HEK293 (cell line): Measurements from ENCODE around the gene SENP1.

ENCODE experiments used
- CTCF ChIA-PET: fragments of 350-600 bp; formaldehyde crosslinking; extraction: SDS; loops from one replicate; lab custom pipeline; 2021; ENCODE audit warnings: antibody characterized with exemption; lab: Yijun Ruan, JAX
- POLR2A ChIA-PET: fragments of 300-600 bp; formaldehyde crosslinking; extraction: SDS; loops from one replicate; lab custom pipeline; 2020; ENCODE audit warnings: antibody characterized with exemption, inconsistent platforms; lab: Yijun Ruan, JAX
- H3K27ac ChIP-seq: fragments of 200-500 bp; sonication (Bioruptor generic); 2 replicates; pipeline ENCODE4 v1.5.1; 2014; ENCODE audit warnings: low read depth, low read length, control low read depth, inconsistent platforms; ENCODE audit errors: extremely low read depth
- H3K36me3 ChIP-seq, 2 experiments: fragments of 200-500 bp in 1 of 2; sonication (Bioruptor generic) in 1 of 2; 1 replicate in 1 of 2; 2 replicates in 1 of 2; pipeline ENCODE4 v1.5.1; 2014 to 2017; ENCODE audit warnings: inconsistent platforms in 2 of 2, low read length in 2 of 2; ENCODE audit not compliant: control insufficient read depth in 2 of 2, insufficient read depth in 1 of 2
- H3K4me1 ChIP-seq: fragments of 200-500 bp; sonication (Bioruptor generic); 2 replicates; pipeline ENCODE4 v1.5.1; 2014; ENCODE audit warnings: mild to moderate bottlenecking, low read length, inconsistent platforms; ENCODE audit not compliant: control insufficient read depth, insufficient read depth
- H3K4me3 ChIP-seq: 2 replicates; pipeline ENCODE4 v1.5.1; 2011; ENCODE audit warnings: low read depth, mild to moderate bottlenecking, control low read depth, low read length, moderate library complexity
- H3K9me3 ChIP-seq: fragments of 200-500 bp; sonication (Bioruptor generic); 2 replicates; pipeline ENCODE4 v1.5.1; 2014; ENCODE audit warnings: low read depth, low read length, inconsistent platforms; ENCODE audit not compliant: control insufficient read depth, insufficient read depth
- EGR2 ChIP-seq: fragments of 450-650 bp; formaldehyde crosslinking; IDR thresholded peaks from 2 replicates; pipeline ENCODE4 v1.5.1; 2016; ENCODE audit warnings: low read depth, missing biosample characterization, missing genetic modification characterization
- KLF10 ChIP-seq: fragments of 450-650 bp; IDR thresholded peaks from 2 replicates; pipeline ENCODE4 v1.5.1; 2018; ENCODE audit warnings: missing biosample characterization, mild to moderate bottlenecking, missing genetic modification characterization
- KLF9 ChIP-seq: fragments of 450-650 bp; formaldehyde crosslinking; IDR thresholded peaks from 2 replicates; pipeline ENCODE4 v1.5.1; 2016; ENCODE audit warnings: missing biosample characterization, missing genetic modification characterization, low read depth
- MYNN ChIP-seq: fragments of 450-650 bp; formaldehyde crosslinking; IDR thresholded peaks from 2 replicates; pipeline ENCODE4 v1.5.1; 2016; ENCODE audit warnings: missing biosample characterization, missing genetic modification characterization, borderline replicate concordance
- OSR2 ChIP-seq: fragments of 450-650 bp; formaldehyde crosslinking; IDR thresholded peaks from 2 replicates; pipeline ENCODE4 v1.5.1; 2016; ENCODE audit warnings: missing biosample characterization, missing genetic modification characterization
- PRDM1 ChIP-seq: fragments of 450-650 bp; formaldehyde crosslinking; IDR thresholded peaks from 2 replicates; pipeline ENCODE4; 2016; ENCODE audit warnings: missing biosample characterization, missing genetic modification characterization
- SP2 ChIP-seq: fragments of 450-650 bp; formaldehyde crosslinking; IDR thresholded peaks from 2 replicates; pipeline ENCODE4 v1.5.1; 2016; ENCODE audit warnings: missing biosample characterization, missing genetic modification characterization
- YY1 ChIP-seq: fragments of 450-650 bp; formaldehyde crosslinking; IDR thresholded peaks from 2 replicates; pipeline ENCODE4 v1.5.1; 2018; ENCODE audit warnings: missing biosample characterization, missing genetic modification characterization
- ZBTB17 ChIP-seq: fragments of 450-650 bp; formaldehyde crosslinking; IDR thresholded peaks from 2 replicates; pipeline ENCODE4 v1.5.1; 2016; ENCODE audit warnings: missing biosample characterization, missing genetic modification characterization
- ZBTB7A ChIP-seq: fragments of 450-650 bp; formaldehyde crosslinking; IDR thresholded peaks from 2 replicates; pipeline ENCODE4 v1.5.1; 2016; ENCODE audit warnings: low read depth, missing biosample characterization, missing genetic modification characterization
- ZFP41 ChIP-seq: fragments of 450-650 bp; formaldehyde crosslinking; IDR thresholded peaks from 2 replicates; pipeline ENCODE4 v1.5.1; 2016; ENCODE audit warnings: missing biosample characterization, missing genetic modification characterization, borderline replicate concordance
- ZNF121 ChIP-seq: fragments of 450-650 bp; formaldehyde crosslinking; IDR thresholded peaks from 2 replicates; pipeline ENCODE4 v1.5.1; 2016; ENCODE audit warnings: missing biosample characterization, missing genetic modification characterization
- ZNF19 ChIP-seq: fragments of 450-650 bp; formaldehyde crosslinking; IDR thresholded peaks from 2 replicates; pipeline ENCODE4; 2016; ENCODE audit warnings: missing biosample characterization, missing genetic modification characterization, low read depth
- ZNF2 ChIP-seq: fragments of 450-650 bp; formaldehyde crosslinking; IDR thresholded peaks from 2 replicates; pipeline ENCODE4 v1.5.1; 2016; ENCODE audit warnings: missing biosample characterization, missing genetic modification characterization
- ZNF292 ChIP-seq: fragments of 450-650 bp; formaldehyde crosslinking; IDR thresholded peaks from 2 replicates; pipeline ENCODE4 v1.5.1; 2016; ENCODE audit warnings: low read depth, missing biosample characterization, missing genetic modification characterization, borderline replicate concordance
- ZNF302 ChIP-seq: fragments of 450-650 bp; formaldehyde crosslinking; IDR thresholded peaks from 2 replicates; pipeline ENCODE4 v1.5.1; 2016; ENCODE audit warnings: missing biosample characterization, missing genetic modification characterization, low read depth
- ZNF335 ChIP-seq: fragments of 450-650 bp; formaldehyde crosslinking; conservative IDR thresholded peaks from 2 replicates; pipeline ENCODE4 v1.5.1; 2016; ENCODE audit warnings: missing biosample characterization, missing genetic modification characterization
- ZNF341 ChIP-seq: fragments of 450-650 bp; formaldehyde crosslinking; IDR thresholded peaks from 2 replicates; pipeline ENCODE4; 2016; ENCODE audit warnings: low read depth, missing biosample characterization, missing genetic modification characterization
- ZNF391 ChIP-seq: fragments of 450-650 bp; formaldehyde crosslinking; IDR thresholded peaks from 2 replicates; pipeline ENCODE4 v1.5.1; 2016; ENCODE audit warnings: low read depth, missing biosample characterization, missing genetic modification characterization, borderline replicate concordance
- ZNF521 ChIP-seq: fragments of 450-650 bp; formaldehyde crosslinking; IDR thresholded peaks from 2 replicates; pipeline ENCODE4 v1.5.1; 2017; ENCODE audit warnings: missing biosample characterization, mild to moderate bottlenecking, missing genetic modification characterization
- ZNF626 ChIP-seq: fragments of 450-650 bp; sonication (Bioruptor Pico); formaldehyde crosslinking; IDR thresholded peaks from 2 replicates; pipeline ENCODE4 v1.5.1; 2018; ENCODE audit warnings: missing biosample characterization, missing genetic modification characterization, inconsistent platforms
- ZNF707 ChIP-seq: fragments of 450-650 bp; formaldehyde crosslinking; IDR thresholded peaks from 2 replicates; pipeline ENCODE4 v1.5.1; 2016; ENCODE audit warnings: missing biosample characterization, missing genetic modification characterization
- ZNF747 ChIP-seq: fragments of 450-650 bp; formaldehyde crosslinking; IDR thresholded peaks from 2 replicates; pipeline ENCODE4 v1.5.1; 2016; ENCODE audit warnings: missing biosample characterization, missing genetic modification characterization
- ZNF76 ChIP-seq: fragments of 450-650 bp; formaldehyde crosslinking; IDR thresholded peaks from 2 replicates; pipeline ENCODE4; 2016; ENCODE audit warnings: low read depth, missing biosample characterization, missing genetic modification characterization, borderline replicate concordance
- ZNF776 ChIP-seq: fragments of 450-650 bp; formaldehyde crosslinking; IDR thresholded peaks from 2 replicates; pipeline ENCODE4 v1.5.0; 2017; ENCODE audit warnings: missing biosample characterization, missing genetic modification characterization, borderline replicate concordance
- ZNF792 ChIP-seq: fragments of 450-650 bp; formaldehyde crosslinking; IDR thresholded peaks from 2 replicates; pipeline ENCODE4 v1.5.1; 2016; ENCODE audit warnings: missing biosample characterization, missing genetic modification characterization
- ZSCAN30 ChIP-seq: fragments of 450-650 bp; IDR thresholded peaks from 2 replicates; pipeline ENCODE4 v1.5.1; 2018; ENCODE audit warnings: missing biosample characterization, mild to moderate bottlenecking, missing genetic modification characterization, moderate library complexity
- TF ChIP-seq, protein P1 (sequence below): fragments of 450-650 bp; formaldehyde crosslinking; IDR thresholded peaks from 2 replicates; pipeline ENCODE4 v1.5.1; 2016; ENCODE audit warnings: missing biosample characterization, missing genetic modification characterization

Gene SENP1

DNA sequence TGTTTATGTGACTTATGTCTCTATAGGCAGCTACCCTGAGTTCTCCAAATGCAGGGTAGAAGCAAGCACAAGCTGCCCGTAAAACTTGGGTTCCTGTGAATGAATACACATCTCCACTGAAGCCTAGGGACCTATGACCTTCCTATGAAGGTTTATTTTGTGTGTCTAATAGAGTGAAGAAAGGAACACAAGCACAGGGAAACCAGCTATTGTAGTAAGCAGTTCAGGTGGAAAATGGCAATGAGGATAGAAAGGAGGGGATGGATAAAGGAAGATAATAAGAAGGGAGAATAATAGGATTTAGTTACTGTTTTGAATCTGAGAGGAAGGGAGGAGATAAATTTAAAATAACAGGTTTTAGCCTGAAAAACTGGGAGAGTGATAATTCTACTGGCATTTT, 15.6 kb upstream of the SENP1 start:
- Histone ChIP-seq H3K36me3 (peaks cover 3 to 36% of the 10 kb centered on the region in 2 experiments; a peak in 2 of 3 replicates), H3K9me3 (no peaks in the 10 kb centered on the region), H3K4me1 (peaks cover 14% of the 10 kb centered on the region), H3K27ac (no peak overlapping the region), H3K4me3 (no peak overlapping the region)
- CTCF ChIA-PET: interaction anchor here (0.9 to 1.0 kb wide), 2 partner anchors 11 to 62 kb away, joined by 3 read pairs; partner anchors contain the start of gene CCDC184
- POLR2A ChIA-PET: no interaction called here
- TF ChIP-seq ZFP41 (tag by site-specific recombination): no peak
- no peak for TF ChIP-seq ZNF747 (tag by site-specific recombination)
- no peak for TF ChIP-seq ZBTB7A (tag by site-specific recombination)
- no peak for TF ChIP-seq ZNF302 (tag by site-specific recombination)
- TF ChIP-seq ZNF776: no peak
- TF ChIP-seq KLF9 (tag by site-specific recombination): no peak
- TF ChIP-seq ZNF121 (tag by site-specific recombination): no peak

DNA sequence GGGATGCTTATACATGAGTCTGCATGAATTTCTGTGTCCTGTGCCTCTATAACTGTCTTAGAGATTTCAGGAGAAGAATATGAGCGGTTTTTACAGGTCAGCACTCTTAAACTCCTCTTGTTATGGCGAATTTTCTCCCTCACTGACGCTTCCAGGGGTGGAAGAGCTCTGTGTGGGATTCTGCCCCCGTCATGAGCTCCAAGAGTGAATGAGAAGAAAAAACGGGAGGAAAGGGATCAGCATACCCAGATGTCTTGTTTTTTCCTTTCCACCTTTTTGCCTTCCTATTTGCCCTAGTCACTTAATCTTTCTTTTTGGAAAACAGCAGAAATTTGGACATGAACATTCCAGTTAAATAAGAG, 13.9 kb upstream of the SENP1 start:
- TF ChIP-seq ZNF292 (tag by site-specific recombination) (no peak), EGR2 (tag by site-specific recombination) (0 out of 2 replicates have a peak, but pooled peaks have one; percentile 22), PRDM1 (tag by site-specific recombination) (peak; percentile 78)
- Histone ChIP-seq H3K27ac (peak overlapping the region; percentile 32; the same call in 1 of the 2 replicates), H3K4me3 (peak overlapping the region; percentile 59), H3K36me3 (peaks cover 3 to 25% of the 10 kb centered on the region in 2 experiments; a peak in 2 of 3 replicates), H3K4me1 (peaks cover 14% of the 10 kb centered on the region), H3K9me3 (no peaks in the 10 kb centered on the region)
- ChIA-PET CTCF (interaction anchor here (1.1 to 1.9 kb wide), 3 partner anchors 10 to 156 kb away, joined by 3 to 4 read pairs (median 4); partner anchors contain the start of genes SENP1 and TMEM106C), POLR2A (interaction anchor here (0.9 to 2.2 kb wide), 6 partner anchors 14 to 156 kb away, joined by 3 to 24 read pairs (median 6); partner anchors contain the start of genes ASB8, SENP1 and TMEM106C)

DNA sequence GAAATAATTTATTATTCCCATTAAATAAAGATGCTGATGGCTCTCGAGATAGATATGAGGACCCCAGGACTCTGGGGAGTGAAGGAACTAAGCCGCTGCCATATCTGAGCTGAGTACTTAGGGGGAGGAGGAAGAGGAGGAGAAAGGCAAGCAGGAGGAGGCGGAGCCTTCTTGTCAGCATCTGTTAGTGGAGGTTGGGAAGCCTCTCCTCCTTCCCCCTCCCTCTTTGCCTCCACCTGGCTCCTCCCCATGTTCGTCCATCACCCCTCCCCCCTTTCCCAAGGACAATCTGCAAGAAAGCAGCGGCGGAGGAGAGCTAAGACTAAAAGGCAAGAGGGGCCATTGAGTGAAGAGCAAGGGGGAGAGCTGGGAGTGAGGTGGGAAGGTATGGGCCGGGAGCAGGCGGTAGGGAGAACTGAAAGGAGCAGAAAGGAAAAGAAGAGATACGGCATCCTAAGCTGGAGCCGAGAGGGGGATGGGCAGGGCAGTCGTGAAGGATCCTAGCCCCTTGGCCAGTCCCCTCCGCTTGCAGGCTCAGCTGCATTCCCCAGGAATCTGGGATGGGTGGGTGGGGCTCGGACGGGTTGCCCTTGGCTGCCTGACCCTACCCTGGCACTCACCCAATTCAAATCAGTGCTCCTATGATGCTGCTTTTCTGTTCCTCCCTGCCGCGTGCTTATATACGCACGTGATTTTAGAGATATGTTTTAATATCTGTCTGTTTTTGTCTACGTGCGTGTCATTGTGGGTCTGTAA, 13.4 kb upstream of the SENP1 start, which contains the start of gene PFKM:
Gene PFKM, plus strand, starts transcription at position 287 of the 756 bp plus-strand sequence. CDS start 3,411 bp downstream, outside the sequence.
- Histone ChIP-seq H3K4me3 (peak within 1 kb of the TSS; percentile 59), H3K27ac (peak within 1 kb of the TSS; percentile 32), H3K4me1 (peaks cover 14% of the 10 kb centered on the region), H3K36me3 (peaks cover 0 to 20% of the 10 kb centered on the region in 2 experiments; a peak in 2 of 3 replicates), H3K9me3 (no peaks in the 10 kb centered on the region)
- POLR2A ChIA-PET: interaction anchor here (0.5 to 2.2 kb wide), 11 partner anchors 9 to 653 kb away, joined by 3 to 24 read pairs (median 5); partner anchors contain the start of genes ASB8, SENP1, TMEM106C and VDR
- CTCF ChIA-PET: interaction anchor here (1.1 to 1.9 kb wide), 3 partner anchors 10 to 156 kb away, joined by 3 to 4 read pairs (median 4); partner anchors contain the start of genes SENP1 and TMEM106C
- TF ChIP-seq ZNF391: peak; percentile 56; the same call in 1 of the 2 replicates
- TF ChIP-seq ZNF2: 0 out of 2 replicates have a peak, but pooled peaks have one; percentile 52
- no peak for TF ChIP-seq ZSCAN30 (tag by site-specific recombination)
- TF ChIP-seq OSR2 (tag by site-specific recombination): no peak
- TF ChIP-seq ZNF521 (tag by site-specific recombination): no peak
- TF ChIP-seq ZNF707: no peak
- TF ChIP-seq ZNF19 (tag by site-specific recombination): no peak
- TF ChIP-seq YY1 (tag by site-specific recombination): no peak; the same call in 1 of the 2 replicates
- TF ChIP-seq, protein P1, sequence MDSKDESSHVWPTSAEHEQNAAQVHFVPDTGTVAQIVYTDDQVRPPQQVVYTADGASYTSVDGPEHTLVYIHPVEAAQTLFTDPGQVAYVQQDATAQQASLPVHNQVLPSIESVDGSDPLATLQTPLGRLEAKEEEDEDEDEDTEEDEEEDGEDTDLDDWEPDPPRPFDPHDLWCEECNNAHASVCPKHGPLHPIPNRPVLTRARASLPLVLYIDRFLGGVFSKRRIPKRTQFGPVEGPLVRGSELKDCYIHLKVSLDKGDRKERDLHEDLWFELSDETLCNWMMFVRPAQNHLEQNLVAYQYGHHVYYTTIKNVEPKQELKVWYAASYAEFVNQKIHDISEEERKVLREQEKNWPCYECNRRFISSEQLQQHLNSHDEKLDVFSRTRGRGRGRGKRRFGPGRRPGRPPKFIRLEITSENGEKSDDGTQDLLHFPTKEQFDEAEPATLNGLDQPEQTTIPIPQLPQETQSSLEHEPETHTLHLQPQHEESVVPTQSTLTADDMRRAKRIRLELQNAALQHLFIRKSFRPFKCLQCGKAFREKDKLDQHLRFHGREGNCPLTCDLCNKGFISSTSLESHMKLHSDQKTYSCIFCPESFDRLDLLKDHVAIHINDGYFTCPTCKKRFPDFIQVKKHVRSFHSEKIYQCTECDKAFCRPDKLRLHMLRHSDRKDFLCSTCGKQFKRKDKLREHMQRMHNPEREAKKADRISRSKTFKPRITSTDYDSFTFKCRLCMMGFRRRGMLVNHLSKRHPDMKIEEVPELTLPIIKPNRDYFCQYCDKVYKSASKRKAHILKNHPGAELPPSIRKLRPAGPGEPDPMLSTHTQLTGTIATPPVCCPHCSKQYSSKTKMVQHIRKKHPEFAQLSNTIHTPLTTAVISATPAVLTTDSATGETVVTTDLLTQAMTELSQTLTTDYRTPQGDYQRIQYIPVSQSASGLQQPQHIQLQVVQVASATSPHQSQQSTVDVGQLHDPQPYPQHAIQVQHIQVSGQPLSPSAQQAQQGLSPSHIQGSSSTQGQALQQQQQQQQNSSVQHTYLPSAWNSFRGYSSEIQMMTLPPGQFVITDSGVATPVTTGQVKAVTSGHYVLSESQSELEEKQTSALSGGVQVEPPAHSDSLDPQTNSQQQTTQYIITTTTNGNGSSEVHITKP (tag by site-specific recombination): peak; percentile 95
- TF ChIP-seq KLF10 (tag by site-specific recombination): peak; percentile 39
- TF ChIP-seq ZNF792 (tag by site-specific recombination): no peak
- TF ChIP-seq SP2: peak; percentile 76
- peak; percentile 80 for TF ChIP-seq ZNF335 (tag by site-specific recombination)
- peak; percentile 95 for TF ChIP-seq ZBTB17 (tag by site-specific recombination)
- TF ChIP-seq ZNF626 (tag by site-specific recombination): no peak
- TF ChIP-seq ZNF302 (tag by site-specific recombination): no peak
- no peak for TF ChIP-seq MYNN
- TF ChIP-seq ZNF341 (tag by site-specific recombination): peak; percentile 59; the same call in 1 of the 2 replicates
- TF ChIP-seq ZNF76 (tag by site-specific recombination): peak; percentile 87
